ENCODE results near the gene R3HCC1L.

Gene R3HCC1L

GRCh38 chr10:98292971-98293370, 158.5 kb downstream of the R3HCC1L start:
- no peak for DNase-seq

DNA sequence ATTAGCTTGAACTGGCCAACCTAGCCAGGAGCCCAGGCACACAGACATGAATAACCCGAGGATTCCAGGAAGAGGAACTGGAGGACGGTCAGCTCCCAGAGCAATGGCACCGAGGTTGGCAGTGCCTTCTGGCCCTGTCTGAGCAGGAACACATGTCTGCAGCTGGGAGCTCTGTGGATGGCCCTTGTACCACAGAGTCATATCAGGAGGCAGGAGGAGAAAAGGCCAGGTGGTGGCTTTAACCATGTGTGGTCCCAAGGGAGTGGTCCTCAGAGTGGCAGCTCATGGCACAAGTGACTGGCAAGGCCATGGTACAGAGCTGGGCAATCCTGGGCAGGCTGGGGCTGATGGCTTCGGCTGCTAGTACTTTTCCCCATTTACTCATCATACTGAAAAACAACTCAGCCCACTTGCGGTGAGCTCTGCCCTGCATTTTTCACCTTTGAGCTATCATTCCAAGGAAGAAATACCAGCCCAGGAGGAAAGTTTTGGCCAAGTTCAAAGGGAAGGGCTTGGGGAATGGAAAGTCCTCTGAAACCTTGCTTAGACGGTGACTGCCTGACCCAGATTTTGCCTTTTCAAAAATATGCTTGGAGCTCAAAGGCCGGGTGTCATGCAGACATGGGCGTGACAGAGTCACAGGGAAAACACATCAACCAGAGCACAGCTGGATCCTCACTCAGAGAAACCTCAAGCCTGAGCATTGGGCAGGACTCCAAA, 159.3 kb downstream of the R3HCC1L start:
- DNase-seq: no peak

DNA sequence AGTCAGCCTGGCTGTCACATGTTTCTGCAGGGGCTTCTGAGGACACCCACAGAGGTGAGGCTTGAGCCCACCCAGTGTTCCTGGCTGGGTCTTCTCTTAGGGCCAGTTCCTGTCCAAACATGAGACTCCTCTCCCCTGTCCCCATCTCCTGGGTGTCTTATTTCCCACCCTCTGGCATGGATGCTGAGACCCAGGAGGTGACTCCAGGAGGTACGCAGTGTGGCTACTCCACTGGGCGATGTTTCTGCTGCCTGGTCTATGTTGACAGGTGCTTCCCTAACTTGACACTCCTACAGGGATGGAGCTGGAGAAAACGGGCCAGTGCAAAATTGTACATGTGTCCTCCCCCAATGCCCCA, 159.8 kb downstream of the R3HCC1L start:
- no peak for DNase-seq

Measured in bone marrow (tissue), 2 donors.